Stimulated activated CD8-positive, alpha-beta memory T cell treated with anti-CD3 and anti-CD28 coated beads, Interleukin-7, amount 100 ng/mL, for 48 hours (primary cell): ENCODE measurements around the gene LRCH1.
"Not testable (repeated sequence)": the region's sequence is repeated elsewhere in the genome, so short reads cannot be mapped to it uniquely, and the experiment has no call there.

Experiments used
- DNase-seq, 2 donors: peaks; one replicate each; pipeline ENCODE4 v3.0.0-alpha.2; 2020; ENCODE audit warnings: low read depth in 1 of 2; ENCODE audit errors: extremely low read depth in 1 of 2

The LRCH1 gene, protein sequence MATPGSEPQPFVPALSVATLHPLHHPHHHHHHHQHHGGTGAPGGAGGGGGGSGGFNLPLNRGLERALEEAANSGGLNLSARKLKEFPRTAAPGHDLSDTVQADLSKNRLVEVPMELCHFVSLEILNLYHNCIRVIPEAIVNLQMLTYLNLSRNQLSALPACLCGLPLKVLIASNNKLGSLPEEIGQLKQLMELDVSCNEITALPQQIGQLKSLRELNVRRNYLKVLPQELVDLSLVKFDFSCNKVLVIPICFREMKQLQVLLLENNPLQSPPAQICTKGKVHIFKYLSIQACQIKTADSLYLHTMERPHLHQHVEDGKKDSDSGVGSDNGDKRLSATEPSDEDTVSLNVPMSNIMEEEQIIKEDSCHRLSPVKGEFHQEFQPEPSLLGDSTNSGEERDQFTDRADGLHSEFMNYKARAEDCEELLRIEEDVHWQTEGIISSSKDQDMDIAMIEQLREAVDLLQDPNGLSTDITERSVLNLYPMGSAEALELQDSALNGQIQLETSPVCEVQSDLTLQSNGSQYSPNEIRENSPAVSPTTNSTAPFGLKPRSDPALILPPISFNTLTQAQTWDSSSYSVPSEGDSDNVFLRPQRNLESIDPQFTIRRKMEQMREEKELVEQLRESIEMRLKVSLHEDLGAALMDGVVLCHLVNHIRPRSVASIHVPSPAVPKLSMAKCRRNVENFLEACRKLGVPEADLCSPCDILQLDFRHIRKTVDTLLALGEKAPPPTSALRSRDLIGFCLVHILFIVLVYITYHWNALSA

DNA sequence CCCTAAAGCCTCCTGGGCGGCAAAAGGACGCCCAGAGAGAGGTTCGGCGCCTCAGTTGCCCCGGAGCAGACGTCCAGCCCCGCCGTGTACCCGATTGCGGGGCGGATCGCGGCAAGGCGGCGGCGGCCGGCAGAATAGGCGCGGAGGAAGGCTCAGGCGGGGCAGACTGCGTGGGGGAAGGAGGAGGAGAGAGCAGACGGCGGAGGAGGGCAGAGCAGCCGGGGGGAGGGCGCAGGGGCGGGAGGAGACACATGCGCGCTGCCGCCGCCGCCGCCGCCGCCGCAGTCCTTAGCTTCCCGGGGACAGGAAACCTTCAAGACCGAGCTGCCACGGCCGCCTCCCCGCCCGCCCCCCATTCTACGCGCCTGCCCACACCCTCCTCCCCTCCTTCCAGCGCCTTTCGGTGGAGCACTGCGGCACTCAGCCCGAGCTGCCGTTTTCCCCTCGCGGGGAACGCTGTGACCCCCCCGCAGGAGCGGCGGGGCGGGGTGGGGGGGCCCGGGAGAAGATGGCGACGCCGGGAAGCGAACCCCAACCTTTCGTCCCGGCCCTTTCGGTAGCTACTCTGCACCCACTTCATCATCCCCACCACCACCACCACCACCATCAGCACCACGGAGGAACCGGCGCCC, at the start of gene LRCH1:
TSS of gene LRCH1 (plus strand) at position 282 of the 632 bp plus-strand sequence. CDS start at position 509, 227 bp downstream.
- peak; percentile 80 to 82 for DNase-seq

DNA sequence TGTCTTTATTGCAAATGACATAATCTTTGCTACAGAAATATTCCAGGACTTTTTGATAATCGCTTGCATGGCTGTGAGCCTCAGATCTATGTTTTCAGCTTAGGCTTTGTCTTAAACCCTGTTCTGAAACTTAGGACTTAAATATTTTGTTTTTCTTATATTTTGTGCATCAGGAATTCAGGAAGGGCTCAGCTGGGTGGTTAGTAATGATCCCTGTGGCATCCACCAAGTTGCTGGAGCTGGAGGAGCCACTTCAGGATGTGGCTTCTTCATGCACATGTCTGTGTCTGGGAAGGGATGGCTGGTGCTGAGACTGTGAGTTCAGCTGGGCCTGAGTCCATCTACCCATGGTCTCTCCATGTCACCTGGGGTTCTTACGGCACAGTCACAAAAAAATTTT, 48.9 kb upstream of the LRCH1 start:
- no peak for DNase-seq

DNA sequence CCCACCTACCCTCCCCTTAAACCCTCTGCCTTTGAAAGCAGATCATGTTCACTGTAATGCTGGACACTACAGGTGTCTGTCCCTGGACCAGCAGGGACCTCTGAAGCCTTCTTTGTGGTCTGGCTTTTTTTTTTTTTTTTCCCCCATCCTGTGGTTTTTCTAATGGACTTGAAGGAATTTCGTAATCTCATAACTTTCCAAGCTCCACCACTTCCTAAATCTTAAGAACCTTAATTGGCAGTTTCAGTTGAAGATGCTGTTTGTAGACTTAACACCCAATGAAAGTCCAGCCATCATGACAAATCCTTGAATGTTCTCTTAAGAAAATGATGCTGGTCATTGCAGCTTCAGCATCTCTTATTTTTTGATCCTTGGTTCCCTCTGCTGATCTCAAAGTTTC, 45.0 kb upstream of the LRCH1 start:
- no peak for DNase-seq

DNA sequence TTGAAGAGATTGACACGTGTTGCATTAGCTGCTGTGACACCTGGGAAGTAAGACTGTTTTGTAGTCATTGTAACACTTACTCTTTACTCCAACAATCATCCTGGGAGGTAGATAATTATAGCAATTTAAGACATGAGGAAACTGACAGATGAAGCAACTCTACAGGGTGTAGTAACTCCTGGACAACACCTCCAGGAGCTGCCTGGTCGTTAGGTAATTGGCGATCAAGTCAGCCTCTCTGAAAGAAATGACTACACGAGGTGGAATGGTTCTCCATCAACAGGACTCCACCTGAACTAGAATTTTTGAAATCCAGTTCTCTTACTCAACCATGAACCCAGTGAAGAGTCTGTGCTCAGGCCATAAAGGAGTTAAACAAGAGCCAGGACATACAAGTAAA, 43.0 kb upstream of the LRCH1 start:
- DNase-seq: no peak

DNA sequence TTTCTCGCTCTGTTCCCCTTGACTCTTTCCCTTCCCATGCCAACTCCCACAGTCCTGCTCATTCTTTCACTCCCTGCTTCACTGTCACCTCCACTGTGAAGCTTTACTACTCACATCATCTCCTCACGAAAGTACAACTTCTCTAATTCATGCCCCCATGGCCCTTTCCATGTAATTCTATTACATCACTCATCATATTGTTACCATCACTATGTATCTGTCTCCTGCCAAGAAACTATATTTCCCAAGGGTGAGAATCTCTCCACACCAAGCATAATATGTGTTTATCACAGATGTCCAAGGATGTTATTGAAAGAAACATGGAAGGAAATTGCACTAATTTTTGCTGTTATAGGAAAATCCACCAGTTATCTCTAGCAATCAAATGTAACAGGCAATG, 37.2 kb upstream of the LRCH1 start:
- no peak for DNase-seq

DNA sequence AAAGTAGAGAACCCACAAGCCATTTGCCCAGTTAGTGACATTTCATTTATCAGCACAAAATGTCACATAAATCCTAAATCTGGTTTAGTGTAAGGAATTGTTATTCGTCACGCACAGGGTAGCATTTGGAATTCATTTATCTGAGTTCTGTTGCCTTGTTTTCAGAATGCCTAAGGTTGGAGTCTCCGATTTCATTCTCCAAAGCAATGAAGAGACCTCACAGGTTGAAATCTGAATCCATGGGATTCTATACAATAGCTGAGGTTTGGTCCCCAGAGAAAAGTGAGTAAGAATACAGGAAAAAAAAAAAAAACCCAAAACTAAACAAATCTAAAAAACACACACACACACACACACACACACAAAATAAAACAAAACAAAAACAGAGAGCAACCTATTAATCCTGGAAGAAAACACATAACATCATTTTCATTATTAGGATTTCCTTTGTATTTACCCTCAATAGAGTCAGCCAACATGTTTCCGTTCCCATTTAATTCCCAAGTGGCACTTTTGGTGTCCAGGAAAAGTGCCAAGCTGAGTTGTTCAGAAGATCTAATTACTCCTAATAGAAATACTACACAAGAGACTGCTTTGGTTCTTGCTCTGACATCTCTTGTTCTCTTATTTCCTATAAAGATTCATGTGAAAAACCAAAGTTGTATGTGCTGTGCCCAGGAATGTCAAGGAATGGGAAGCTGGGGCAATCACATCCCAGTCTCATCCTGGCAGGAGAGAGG, 36.2 kb upstream of the LRCH1 start:
- no peak for DNase-seq

DNA sequence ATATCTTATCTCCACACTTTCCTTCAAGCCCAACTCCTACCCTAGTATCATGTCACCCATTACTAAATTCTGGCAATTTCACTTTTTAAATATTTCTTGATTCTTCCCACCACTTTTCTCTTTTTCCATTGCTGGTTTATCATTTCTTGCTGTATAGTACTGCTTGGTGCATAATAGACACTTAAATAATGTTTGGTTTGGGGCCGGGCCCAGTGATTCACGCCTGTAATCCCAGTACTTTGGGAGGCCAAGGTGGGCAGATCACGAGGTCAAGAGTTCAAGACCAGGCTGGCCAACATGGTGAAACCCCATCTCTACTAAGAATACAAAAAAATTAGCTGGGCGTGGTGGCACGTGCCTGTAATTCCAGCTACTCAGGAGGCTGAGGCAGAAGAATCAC, 35.2 kb upstream of the LRCH1 start:
- DNase-seq: not testable (repeated sequence)

DNA sequence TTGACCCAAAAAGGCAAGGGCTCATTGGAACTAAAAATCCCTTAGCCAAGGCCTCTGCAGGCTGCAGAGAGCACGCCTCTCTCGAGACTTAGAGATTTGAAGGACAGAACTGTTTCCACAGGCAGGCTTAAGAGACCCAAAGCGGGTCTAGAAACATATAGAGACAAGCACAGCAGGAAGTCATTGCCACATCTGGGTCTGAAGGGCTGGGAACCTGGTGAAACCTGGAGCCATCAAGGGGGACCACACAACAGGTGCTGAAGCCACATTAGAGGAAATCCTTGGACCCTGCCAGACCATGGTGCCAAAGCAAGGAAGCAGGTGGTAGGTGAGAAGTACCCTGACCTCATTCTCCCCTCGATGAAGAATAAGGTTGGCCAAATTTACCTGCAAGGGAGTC, 33.8 kb upstream of the LRCH1 start:
- no peak for DNase-seq

DNA sequence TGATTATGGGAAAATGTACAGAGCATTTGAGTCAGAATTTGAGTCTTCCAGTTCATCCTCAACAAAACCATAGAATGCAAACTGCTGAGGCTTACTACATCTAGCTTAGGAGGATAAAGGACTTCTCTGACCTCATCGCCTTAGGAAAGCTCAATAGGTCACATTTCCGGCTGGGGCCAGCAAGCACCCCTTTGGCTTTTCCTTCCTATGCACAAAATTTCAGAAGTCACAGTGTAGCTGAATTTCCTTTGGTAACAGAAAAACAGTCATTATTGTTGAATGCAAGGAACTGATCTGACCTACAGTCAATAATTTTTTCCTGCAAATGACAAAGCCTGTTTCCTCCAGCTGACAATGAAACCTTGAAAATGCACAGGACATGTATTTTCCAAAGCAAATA, 32.8 kb upstream of the LRCH1 start:
- no peak for DNase-seq

DNA sequence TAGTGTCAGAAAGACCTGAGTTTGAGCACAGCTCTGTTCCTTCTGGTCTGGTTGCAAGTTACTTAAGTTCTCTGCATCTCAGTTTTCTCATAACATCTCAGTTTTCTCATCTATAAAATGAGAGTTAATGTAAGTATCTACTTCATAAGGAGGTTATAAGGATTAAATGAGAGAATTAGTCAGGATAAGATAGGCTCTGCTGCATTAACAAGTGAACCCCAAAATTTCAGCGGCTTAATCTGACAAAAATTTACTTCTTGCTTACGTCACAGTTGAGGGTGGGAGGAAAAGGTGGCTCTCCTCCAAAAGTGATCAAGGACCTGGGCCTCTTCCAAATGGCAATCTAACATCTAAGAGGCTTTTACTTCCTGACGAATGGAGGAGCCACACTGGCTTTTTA, 31.5 kb upstream of the LRCH1 start:
- DNase-seq: no peak

DNA sequence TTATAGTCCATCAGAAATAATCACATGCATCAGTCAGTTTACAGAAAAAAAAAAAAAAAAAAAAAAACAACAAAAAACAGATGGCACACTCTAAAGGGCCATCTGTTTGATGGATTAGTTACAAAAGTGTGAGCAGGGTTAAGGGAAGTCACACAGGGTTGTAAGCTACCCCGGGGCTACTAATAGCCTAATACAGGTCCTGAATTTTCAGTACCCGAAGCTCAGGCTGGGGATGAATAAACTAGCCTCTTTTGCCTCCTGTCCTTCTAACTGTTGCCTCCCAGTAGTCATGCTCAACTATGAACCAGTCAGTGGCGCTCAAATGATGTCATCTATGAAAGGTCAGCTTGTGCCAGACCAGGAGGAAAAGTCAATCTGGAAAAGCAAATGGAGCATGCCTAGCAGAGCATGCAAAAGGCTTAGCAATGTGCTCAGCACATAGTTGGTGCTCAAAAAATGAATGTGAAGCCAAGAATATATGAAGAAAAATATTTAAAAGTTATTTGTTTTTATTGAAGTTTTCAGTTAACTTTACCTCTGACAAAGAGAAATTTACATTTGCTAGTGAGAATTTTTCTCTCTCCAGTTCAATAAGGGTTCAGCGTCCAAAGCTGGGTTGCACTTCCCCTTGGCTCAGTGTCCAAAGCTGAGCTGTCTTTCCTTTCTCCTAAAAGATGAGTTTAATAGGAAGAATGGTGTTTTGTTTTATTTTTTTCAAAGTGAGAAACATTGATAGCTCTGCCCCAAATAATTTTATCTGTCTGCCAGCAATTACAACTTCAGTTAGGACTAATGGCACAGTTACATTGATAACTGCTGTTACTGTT, 30.8 kb upstream of the LRCH1 start:
- no peak for DNase-seq

DNA sequence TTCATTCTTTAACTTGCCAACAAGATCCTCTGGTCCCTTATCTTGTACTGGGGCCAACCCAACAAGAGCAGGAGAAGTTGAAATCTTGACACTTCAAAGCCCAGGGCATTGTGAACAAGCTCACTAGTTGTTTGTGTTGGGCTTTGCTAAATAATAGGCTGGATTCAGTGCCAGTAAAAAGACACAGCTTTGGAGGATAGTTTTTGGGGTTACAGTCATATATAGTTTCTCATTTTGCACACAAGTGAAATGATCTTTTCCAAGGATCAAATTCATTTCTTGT, 30.3 kb upstream of the LRCH1 start:
- no peak for DNase-seq

DNA sequence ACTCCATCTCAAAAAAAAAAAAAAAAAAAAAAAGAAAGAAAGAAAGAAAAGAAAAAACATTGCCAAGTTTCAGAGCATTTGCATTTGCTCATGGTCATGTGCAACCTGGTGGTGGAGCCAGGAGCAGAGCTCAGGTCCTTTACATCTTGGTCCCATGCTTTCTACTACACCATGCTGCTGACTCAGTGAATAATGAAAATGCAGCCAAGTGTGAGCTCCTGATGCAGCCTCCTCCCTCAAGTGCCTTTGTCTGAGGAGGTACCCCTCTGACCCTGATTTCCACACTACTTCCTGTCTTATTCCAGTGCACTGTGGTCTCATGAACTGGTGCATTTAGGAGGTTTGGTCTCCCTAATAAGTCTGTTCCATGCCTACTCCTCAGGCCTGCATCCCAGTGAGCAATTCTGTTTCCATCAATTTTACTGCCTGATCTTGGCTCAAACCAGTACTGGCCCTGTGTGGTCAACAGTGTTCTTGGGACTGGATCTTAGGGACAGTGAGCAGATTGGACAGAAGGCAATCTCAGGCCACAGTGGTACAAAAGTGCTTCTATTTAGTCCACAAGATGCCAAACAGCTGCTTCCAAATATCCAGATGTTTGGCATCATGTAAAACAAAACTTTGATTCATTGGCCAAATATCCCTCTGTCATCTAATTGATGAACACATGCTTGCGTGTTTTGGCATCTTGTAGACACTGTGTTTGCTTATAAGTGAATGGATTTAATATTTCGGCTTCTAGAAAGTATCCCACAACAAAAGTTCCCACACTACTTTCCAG, 28.8 kb upstream of the LRCH1 start:
- no peak for DNase-seq

DNA sequence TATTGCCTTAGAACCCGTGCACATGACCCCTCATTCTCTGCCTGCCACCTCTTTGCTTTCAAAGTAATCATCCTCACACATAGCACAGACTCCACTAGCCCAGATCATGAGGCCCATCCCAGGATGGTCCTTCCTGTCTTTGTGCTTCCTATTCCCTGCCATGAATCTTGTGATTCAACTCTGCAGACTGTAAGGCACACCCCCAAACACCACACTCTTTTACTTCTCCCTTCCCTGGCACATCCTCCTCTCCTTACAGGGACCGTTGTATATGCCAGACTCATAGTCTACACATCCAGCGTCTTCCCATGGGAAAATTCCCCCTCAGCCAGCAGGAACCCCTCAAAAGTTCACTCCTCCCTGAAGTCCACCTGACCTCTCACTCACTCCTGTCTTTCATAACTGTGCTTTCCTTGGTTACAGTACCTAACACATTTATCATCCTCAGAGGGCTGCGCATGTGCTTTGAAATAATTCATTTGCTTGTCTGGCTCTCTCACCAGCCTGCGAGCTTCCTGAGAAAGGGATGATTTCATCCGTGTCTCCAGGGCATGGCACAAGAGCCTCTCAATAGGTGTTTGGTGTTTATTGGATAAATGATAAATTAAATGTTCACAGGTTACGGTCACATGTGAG, 26.8 kb upstream of the LRCH1 start:
- no peak for DNase-seq

DNA sequence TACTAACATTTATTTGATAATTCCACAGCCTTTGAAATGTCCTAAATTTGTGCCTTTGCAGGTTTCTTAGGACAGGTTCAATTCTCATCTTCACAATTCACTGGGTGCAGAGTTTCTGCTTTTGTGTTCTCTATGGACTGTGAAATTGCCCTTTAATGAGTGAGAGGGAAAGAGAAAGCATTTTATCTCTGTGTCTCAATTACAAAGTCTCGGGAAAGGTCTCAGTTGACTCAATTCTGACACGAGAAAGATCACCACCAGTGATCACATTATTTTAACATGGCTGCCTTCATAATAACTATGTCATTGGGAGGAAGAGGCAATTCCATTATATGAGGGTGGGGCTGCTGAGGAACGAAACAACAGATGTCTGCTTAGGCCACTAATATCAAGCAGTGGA, 26.2 kb upstream of the LRCH1 start:
- DNase-seq: no peak

DNA sequence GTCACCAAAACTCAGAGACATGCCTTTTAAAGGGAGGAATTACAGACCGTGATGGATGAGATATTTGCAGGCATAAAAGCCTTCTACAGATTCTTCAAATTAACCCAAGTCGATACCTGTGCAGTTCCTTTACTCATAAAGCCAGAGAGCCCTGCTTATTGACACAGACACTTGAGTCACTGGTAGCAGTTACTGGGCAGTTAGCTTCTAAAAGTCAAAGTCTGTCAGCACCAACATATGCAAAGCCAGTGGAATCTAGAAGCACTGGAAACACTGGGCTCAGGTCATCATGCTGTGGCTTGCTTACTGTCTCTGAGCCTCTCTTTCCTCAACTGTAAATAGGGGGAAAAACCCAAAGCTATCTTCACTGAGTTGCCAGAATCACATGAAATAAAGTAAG, 25.7 kb upstream of the LRCH1 start:
- no peak for DNase-seq

DNA sequence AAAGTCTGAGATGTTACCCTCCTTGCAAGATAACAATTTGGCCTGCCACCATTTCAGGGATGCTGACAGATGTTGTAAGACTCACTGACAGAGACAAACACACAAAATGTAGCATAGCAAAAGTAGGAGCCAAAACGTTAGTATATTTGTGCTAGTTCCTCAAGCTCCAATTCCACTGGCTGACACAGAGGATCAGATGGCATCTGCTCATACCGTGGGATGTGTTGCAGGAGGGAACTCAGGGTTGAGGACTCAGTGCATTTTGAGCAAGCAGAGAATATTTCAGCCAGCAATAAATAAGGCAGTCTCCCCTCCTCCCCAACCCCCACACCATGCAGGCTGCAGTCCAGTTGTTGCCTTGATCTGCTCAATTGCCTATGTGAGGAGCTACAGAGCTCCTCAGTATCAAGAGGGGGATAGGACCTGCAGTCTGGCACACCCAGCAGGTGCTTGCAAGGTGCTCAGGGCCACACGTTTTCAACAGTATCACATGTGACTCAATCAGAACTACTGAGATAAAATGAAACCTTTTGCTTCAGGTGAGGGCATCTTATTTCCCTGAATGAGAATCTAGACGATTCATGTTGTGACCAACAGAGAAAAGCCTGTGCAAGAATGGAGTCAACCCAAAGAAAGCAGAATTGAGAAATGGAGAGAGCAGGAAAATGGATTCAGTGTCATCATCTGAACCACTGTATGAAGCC, 23.6 kb upstream of the LRCH1 start:
- no peak for DNase-seq

DNA sequence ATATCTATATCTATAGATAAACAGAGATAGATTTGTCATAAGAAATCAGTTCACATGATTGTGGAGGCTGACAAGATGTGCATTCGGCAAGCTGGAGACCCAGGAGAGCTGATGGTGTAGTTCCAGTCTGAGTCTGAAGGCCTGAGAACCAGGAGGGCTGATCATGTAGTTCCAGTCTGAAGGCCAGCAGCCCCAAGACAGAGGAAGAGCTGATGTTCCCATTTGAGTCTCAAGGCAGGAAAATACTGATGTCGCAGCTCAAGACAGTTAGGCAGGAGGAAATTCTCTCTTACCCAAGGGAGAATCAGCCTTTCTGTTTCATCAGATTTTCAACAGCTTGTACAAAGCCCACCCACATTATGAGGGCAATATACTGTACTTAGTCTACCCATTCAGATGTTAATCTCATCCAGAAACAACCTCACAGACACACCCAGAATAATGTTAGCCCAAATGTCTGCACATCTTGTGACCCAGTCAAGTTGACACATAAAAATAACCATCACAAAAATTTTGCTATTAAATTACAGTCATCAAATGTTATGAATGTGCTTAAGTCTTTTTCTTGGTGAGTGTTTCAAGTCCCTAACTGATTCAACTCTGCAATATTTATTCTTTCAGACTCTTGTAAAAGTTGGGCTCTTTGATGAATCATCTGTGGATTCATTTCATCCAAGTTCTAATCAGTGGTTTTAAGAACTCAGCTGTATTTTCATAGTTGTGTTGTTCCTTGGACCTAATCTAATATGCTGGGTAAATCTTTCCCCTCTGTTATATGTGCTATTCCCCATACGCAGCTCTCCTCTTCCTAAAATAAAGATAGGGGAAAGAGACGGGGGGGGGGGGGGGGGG, 22.7 kb upstream of the LRCH1 start:
- DNase-seq: no peak
